ENCODE results near the gene CEP63. TPM values are rescaled to one million over a fixed set of nuclear protein-coding genes. Genes with fewer than 3 reads are reported as not detected.
"Not testable (repeated sequence)": the region's sequence is repeated elsewhere in the genome, so short reads cannot be mapped to it uniquely, and the experiment has no call there.

CEP63 gene
- total RNA-seq, 1 donor from 2014 or later: 34.7 TPM

GRCh38 chr3:134536781-134537180 is 50.9 kb downstream of the CEP63 start:
- H3K27me3 ChIP-seq (ENCODE audit: low read depth): no peaks in the 10 kb centered on the region
- peaks cover 45% of the 10 kb centered on the region for H3K36me3 ChIP-seq
- DNase-seq: no peak
- peak overlapping the region; percentile 41 for H3K4me3 ChIP-seq
- peak overlapping the region; percentile 55 for H3K27ac ChIP-seq (replicated peaks)
- H3K9me3 ChIP-seq (replicated peaks): no peaks in the 10 kb centered on the region
- TF ChIP-seq, protein P1, sequence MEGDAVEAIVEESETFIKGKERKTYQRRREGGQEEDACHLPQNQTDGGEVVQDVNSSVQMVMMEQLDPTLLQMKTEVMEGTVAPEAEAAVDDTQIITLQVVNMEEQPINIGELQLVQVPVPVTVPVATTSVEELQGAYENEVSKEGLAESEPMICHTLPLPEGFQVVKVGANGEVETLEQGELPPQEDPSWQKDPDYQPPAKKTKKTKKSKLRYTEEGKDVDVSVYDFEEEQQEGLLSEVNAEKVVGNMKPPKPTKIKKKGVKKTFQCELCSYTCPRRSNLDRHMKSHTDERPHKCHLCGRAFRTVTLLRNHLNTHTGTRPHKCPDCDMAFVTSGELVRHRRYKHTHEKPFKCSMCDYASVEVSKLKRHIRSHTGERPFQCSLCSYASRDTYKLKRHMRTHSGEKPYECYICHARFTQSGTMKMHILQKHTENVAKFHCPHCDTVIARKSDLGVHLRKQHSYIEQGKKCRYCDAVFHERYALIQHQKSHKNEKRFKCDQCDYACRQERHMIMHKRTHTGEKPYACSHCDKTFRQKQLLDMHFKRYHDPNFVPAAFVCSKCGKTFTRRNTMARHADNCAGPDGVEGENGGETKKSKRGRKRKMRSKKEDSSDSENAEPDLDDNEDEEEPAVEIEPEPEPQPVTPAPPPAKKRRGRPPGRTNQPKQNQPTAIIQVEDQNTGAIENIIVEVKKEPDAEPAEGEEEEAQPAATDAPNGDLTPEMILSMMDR (IDR thresholded peaks at IDR 0.05; ENCODE audit: borderline replicate concordance): no peak
- intact Hi-C loops (cut with micrococcal nuclease): no loop called here
- H3K4me1 ChIP-seq: peaks cover 21% of the 10 kb centered on the region

DNA sequence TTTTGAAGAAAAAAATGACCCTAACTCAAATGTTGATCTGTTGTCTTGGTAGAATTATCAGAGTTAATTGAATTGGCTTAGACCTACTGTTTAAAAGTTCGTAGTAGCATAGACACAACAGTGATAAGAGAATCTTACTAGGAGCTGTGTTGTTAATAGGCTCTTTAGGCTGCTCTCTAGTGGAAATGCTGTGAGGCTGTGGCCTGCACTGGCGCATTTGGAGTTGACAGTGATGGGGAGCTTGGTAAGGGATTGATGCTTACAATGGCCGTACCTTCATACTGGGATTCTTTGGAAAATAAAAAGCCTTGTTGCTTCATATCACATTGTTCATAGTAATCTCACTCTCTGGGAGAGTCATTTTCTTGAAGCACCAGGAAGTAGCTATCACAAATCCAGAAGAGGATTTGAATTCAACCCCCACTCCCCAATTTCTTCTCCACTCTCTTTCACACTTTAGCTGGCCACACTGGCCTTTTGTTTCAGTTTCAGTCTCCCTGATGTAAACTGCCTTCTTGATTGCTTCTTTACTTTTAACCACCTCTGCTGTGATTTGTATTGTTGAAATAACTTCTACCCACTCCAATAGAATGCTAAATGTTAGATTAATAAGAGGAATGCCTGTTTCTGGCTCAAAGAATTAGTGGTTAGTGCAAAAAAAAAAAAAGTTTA is 56.6 kb downstream of the CEP63 start:
- no peak overlapping the region for H3K27ac ChIP-seq (replicated peaks)
- H3K4me1 ChIP-seq: peaks cover 3% of the 10 kb centered on the region
- TF ChIP-seq, protein P1 (IDR thresholded peaks at IDR 0.05; ENCODE audit: borderline replicate concordance): no peak
- peaks cover 44% of the 10 kb centered on the region for H3K36me3 ChIP-seq
- H3K9me3 ChIP-seq (replicated peaks): no peaks in the 10 kb centered on the region
- intact Hi-C loops (cut with micrococcal nuclease): no loop called here
- DNase-seq: no peak
- no peak overlapping the region for H3K4me3 ChIP-seq
- no peaks in the 10 kb centered on the region for H3K27me3 ChIP-seq (ENCODE audit: low read depth)

GRCh38 chr3:134543113-134543512 is 57.3 kb downstream of the CEP63 start:
- TF ChIP-seq, protein P1 (IDR thresholded peaks at IDR 0.05; ENCODE audit: borderline replicate concordance): no peak
- no peak for DNase-seq
- Histone ChIP-seq H3K9me3 (replicated peaks) (no peaks in the 10 kb centered on the region), H3K4me1 (no peaks in the 10 kb centered on the region), H3K4me3 (no peak overlapping the region), H3K27me3 (ENCODE audit: low read depth) (no peaks in the 10 kb centered on the region), H3K27ac (replicated peaks) (no peak overlapping the region), H3K36me3 (peaks cover 45% of the 10 kb centered on the region)
- intact Hi-C loops (cut with micrococcal nuclease): no loop called here

GRCh38 chr3:134544316-134544715 is 58.5 kb downstream of the CEP63 start:
- Histone ChIP-seq H3K9me3 (replicated peaks) (no peaks in the 10 kb centered on the region), H3K36me3 (peaks cover 48% of the 10 kb centered on the region), H3K4me1 (no peaks in the 10 kb centered on the region), H3K27me3 (ENCODE audit: low read depth) (no peaks in the 10 kb centered on the region), H3K27ac (replicated peaks) (no peak overlapping the region), H3K4me3 (no peak overlapping the region)
- DNase-seq: no peak
- intact Hi-C loops (cut with micrococcal nuclease): no loop called here
- TF ChIP-seq, protein P1 (IDR thresholded peaks at IDR 0.05; ENCODE audit: borderline replicate concordance): no peak

GRCh38 chr3:134544783-134545182 is 58.9 kb downstream of the CEP63 start:
- H3K27me3 ChIP-seq (ENCODE audit: low read depth); H3K9me3 ChIP-seq (replicated peaks); DNase-seq; intact Hi-C loops (cut with micrococcal nuclease); H3K27ac ChIP-seq (replicated peaks); H3K4me3 ChIP-seq; H3K4me1 ChIP-seq: not testable (repeated sequence)
- H3K36me3 ChIP-seq: peaks cover 48% of the 10 kb centered on the region

DNA sequence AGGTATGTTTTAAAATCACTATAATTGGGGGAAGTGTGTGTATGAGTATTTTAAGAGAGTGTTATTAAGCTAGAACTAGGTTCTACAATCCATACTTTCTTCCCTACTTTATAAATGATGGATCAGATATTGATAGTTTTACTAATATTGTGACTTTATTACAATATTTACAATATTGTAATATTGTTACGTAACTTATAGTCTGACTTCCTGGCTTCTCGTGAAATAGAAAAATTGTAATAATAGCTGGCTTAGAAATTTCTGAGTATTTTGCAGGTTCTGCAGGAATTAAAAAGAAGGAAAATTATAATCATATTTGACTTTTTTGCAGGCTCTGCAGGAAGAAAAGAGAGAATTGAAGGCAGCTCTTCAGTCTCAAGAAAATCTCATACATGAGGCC is 60.0 kb downstream of the CEP63 start:
- intact Hi-C loops (cut with micrococcal nuclease): no loop called here
- Histone ChIP-seq H3K4me3 (no peak overlapping the region), H3K4me1 (no peaks in the 10 kb centered on the region), H3K27me3 (ENCODE audit: low read depth) (no peaks in the 10 kb centered on the region), H3K27ac (replicated peaks) (no peak overlapping the region), H3K9me3 (replicated peaks) (no peaks in the 10 kb centered on the region), H3K36me3 (peaks cover 55% of the 10 kb centered on the region)
- DNase-seq: no peak
- TF ChIP-seq, protein P1 (IDR thresholded peaks at IDR 0.05; ENCODE audit: borderline replicate concordance): no peak

All from left ventricle myocardium inferior (tissue), 1 donor.